Activated CD8-positive, alpha-beta memory T cell treated with anti-CD3 and anti-CD28 coated beads for 48 hours (primary cell): Measurements from ENCODE around the gene YPEL1.

ENCODE experiments used
- DNase-seq, 3 experiments: peaks; one replicate each; pipeline ENCODE4 v3.0.0-alpha.2; 2020; ENCODE audit warnings: low read depth in 2 of 3, low spot score in 2 of 3

The YPEL1 gene, protein sequence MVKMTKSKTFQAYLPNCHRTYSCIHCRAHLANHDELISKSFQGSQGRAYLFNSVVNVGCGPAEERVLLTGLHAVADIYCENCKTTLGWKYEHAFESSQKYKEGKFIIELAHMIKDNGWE

DNA sequence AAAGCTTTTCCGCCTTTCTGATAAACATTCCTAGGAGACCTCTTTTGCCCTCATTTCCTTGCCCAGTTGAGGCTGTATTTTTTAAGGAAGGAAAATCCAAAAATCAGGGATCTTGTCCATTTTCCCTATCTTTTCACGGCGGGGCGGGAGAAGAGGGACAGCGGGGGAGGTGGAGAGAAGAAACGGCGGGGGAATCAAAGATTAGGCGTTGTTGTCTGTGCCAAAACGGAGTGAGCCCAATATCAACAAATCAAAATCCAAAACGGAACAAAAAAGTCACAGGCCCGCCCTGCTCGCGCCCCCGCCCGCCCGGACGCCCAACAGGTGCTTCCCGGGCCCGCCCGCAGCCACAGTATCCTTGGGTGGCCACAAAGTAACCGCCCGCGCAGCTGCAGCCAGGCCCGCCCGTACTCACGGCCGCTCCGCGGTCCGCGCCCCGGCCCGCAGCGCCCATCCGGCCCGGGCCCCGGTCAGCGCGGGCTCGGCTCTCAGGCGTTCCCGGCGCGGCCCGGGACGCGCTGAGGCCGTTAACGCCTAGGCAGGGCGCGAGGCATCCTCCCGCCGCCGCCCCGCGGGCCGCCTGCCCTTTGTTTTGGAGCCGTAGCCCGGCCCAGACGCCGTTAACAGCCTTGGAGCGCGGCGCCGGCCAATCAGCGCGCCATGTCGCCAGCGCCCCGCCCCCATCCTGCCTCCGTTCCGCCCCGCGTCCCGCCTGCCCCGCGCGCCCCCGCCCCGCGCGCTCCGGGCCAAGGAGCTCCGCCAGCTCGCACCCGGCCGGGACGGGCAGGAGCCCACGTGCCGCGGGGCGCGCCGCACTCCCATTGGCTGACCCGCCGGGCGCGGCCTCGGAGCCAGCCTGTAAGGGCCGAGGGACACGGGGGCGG lies at the start of gene YPEL1:
YPEL1 (minus strand) TSS at position 595 of the 884 bp plus-strand sequence. CDS start 25,050 bp downstream, outside the sequence.
- peak; percentile 75 to 89 (median 84) for DNase-seq

DNA sequence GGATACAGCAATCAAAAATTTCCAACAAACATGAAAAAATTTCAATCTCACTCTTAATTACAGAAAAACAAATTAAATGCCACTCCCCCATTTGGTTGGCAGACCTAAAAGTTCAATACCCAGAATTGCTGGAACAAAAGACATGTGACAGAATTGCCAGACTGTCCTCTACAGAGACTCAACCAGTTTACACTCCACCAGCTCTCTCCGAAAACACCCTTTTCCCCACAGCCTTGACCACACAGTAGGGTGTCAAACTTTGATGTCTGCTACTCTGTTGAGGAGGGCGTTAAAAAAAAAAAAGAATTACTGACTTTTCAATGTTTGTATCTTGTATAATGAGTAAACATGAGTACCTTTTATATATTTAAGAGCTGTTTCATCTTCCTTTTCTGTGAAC lies 44.7 kb upstream of the YPEL1 start:
- no peak for DNase-seq

DNA sequence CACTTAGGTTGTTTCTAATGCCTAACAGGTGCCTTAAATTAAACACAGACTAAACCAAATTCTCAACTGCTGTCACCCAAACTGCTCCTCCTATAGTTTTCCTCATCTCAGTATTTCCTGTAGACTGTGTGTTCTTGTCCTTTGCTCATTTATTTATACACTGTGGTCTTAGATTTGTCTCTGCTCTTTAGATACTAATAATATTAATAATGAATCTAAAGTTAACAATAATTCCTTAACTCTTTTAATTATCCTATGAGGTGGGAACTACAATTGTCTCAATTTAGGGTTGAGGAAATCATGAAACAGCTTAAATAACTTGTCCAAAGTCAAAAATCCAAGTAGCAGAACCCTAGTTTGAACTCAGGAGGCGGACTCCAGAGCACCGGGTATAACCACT lies 43.9 kb upstream of the YPEL1 start:
- no peak for DNase-seq

DNA sequence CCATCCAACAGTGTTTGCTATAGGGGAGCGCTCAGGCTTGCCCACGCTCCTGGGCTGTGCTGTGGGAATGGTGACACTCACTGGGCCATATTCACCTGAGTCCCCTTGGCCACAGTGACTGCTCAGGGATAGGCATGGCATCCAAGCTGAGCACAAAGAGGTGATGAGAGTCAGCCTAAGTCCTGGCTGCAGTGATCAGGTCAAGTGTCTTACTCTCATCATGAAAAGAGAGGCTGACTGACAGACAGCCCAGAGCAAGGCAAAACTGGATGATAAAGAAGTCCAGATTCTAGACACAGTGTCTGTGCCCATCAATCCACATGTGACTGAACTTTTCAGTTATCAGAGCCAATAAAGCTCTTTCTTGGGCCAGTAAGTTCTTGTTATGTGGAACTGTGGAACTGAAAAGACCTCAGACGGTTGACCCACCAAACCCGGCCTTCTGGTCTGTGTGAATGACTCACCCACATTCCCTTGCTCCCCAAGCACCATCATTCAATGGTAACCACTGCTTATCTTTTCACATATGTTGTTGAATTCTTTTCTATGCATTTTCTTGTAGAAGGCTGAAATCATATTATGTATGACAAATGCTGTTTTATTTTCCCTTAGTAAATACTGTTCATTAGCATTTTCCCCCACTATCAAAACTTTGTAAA lies 43.2 kb upstream of the YPEL1 start:
- no peak for DNase-seq

DNA sequence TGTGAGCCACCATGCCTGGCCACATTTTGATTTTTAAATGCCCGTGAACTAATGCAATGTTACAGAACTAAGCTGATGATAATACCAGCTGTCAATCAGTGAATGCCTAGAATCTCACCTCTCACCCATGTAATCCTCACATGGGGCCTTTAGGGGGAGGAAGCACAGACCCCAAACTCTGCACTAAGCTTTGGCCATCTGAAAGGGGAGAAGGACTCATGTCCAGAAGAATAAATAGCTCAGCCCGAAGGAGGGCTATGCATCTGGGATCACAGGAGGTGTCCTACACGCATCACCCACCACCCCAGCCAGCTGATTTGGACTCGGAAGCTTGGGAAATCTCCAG lies 36.0 kb upstream of the YPEL1 start:
- DNase-seq: no peak

DNA sequence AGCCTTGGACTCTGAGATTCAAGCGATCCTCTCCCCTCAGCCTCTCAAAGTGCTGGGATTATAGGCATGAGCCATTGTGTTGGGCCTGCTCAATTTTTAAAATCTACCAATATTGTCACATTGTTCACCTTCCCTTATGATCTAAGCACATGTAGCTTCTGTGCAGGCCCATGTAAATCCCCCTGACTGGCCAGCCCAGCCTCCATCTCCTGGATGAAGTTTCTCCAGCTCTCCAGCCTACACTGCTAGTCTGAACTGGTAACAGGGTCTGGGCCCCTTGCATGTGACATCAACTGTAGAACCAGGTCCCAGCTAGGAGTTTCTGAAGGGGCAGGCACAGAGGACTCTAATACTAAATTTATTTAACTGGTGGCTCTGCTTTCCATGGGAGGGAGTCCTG lies 32.8 kb upstream of the YPEL1 start:
- DNase-seq: no peak

DNA sequence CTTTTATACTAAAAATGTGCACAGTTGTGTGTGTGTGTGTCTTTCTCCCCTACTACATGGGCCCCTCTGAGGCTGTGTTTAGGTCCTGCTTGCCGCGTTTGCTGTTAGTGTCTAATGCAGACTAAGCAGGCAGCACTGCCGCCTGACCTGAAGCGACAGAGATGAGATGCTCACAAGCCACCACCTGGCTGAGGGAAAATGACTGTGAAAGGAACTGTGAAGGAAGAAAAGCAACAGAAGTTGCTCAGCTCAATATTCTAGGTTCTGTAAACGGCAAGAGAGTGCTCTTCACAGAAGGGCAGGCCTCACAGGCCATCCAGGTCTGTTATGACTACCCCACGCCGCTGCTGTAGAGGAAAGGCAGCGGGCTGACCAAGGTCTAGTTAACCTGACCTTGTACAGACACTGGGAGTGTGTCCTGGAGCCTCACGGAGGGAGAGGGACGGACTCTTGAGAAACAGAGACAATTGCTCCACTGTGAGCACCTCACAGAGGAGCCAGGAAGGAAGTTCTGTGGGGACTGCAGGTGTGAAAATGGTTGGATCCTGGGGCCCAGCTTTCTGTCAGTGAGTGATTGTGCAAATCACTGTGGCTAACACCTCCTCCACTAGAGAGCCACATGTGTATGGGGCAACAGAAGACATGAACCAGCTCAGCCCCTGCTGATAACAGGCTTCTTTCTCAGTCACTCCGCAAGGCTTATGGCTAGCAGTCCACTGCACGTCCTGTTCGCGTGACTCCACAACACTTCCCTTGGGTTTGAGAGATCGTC lies 31.3 kb upstream of the YPEL1 start:
- DNase-seq: peak; percentile 41 to 58 (median 43)

DNA sequence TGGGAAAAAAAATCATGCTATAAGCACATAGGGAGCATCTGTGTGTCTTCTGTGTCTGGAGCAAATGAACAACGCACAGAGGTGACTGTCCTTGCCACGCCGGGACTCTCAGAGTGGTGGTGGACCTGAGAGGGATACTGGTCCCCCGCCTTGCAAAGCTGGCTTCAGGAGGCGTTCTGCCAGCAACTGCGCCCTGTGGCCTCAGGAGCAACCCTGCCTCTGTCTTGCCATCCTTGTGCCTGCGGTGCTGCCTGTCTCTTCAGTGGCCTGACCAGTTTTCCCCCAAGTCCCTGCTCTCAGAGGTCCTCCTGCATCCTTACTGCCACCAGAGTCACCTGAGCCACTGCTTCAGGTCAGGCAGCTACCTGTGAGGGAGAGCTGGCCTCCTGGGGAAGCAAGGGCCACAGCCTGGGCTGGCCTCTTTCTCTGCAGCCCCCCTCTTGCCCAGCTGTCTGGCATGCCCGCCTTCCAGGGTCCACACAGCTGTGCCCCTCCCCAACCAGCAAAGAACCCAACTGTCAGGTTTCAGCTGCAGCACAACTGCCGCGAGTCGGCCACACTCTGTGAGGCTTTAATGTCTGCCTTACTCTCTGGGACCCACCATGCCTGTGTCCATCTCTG lies 30.4 kb upstream of the YPEL1 start:
- no peak for DNase-seq

DNA sequence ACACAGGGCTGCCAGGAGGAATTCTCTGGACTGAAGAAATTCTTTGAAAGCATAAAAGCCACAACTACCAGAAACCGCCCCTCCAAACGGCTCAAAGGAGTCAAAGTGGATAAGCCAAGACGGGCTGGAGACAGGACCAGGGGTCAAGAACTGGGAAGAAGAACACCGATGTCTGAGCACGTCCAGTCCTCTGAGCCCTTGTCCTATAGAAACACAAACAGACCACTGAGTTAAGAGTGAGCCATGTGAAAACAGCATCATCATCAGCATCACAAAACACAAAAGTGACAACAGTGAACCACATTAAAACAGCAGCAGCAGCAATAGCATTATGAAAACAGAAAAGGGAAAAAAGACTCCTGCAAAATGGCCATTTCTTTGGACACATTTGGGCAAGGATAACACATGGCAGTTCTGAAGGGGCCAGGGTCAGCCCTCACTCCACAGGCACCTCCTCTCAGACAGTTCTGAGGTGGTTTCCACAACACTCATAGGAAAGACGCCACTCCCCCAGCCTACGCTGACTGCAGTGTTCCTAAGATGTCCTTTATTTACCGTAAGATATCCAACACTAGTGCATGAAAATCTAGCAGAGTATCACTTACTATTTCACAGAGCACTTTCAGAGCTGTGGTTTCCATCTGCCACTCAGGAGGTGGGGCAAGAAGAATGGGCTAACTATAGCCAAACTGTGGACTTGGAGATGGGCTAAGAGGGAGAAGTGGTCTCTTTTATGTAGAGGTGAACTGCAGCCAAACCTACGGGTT lies 28.6 kb upstream of the YPEL1 start:
- no peak for DNase-seq

DNA sequence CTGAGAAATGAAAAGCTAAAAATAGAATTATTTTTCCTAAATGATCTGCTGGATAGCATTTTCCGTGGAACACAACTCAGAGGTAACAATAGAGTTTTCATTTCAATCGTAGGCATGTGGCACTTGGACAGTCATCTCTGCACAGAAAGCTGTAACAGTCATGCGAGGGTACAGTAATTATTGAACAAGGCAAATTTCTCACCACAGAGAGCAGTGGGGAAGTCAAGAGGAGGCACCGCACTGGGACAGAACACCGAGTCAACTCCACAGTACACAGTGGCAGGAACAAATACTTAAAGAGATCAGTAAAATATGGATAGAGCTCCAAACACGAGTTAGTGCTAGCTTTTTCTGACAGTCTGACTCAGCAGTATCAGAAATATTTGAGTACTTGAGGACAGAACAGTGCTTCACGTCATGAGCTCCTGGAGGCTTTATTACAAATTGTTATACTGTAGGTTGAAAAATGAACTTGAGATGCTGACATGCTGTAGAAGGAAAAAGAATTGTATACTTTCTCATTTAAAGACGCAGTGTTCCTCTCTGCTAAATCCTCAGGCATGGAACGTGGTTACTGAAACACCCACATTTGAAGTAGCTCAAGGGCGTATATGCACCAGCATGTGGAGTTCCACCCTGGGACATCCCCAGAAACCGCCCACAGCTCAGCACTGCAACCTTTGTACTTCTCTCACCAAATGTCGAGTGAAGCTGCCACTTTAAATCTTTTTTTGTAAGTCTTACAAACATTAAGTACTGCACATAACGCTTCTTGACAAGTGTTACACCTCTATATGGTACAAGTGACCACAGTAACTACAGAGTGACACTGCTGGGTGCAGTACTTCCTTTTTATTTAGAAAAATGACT lies 27.4 kb upstream of the YPEL1 start:
- DNase-seq: peak in 1 of 3 experiments; percentile 30

DNA sequence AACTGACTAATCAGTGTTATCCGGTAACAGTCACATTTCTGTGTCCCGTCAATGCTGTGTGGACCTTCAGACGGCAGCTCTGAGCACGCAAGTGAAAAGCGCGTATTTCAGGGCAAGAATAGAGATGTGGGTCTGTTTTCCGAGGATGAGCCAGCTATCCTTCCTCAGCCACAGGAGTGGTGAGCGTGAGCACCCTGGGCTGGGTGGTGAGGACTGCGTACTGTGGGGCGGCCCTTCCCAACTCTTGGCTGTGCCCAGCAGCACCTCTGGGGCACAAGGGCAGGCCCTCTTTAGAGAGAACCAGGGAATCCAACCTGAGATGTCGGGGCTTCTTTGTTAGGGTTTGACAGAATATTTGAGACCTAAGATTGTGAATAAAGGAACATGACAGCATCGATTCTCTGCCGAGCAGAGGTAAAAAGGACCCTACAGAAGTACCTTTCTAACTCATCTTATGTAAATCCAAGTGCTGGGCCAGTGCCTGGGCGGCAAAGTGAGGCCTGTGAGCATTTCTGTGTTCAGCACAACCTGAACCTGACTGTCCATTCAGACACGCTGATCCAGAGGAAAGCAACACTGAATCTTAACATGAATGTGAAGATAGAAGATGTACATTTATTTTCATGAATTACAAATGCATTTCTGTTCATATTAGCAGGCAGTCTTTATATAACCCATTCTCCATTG lies 26.5 kb upstream of the YPEL1 start:
- no peak for DNase-seq

DNA sequence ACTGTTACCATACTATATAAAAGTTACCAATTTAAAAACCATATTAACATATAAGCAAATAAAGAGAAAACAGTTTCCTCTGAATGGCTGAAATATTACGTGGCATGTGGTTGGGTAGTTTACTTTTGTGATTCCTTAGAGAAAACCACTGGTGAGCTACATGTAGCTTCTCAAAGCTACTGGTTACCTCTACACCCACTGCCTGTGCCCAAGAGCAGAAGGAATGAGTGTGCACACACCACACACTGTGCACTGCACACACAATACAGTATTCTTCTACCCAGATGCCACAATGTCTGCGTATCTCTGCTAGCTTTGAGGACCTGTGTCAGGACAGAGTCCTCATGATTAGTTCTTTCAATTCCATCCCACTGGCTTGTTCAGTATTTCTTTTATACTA lies 25.5 kb upstream of the YPEL1 start:
- DNase-seq: no peak

DNA sequence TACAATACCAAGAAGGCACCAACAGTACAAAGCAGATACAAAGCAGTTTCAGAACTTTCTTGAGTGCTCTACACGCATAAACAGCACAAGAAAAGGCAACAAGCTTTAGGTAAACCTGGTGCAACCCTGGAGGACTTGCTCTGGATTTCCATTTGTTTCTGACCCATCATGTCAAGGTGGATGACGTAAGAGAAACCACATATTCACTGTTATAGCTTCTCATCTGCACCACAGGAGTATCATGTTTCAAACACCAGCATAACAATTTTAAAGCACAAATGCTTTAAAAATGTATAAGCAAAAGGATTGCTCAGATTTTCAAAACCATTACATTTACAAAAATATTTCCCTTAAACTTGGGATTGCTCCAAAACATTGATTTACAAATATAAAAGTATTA lies 25.0 kb upstream of the YPEL1 start:
- no peak for DNase-seq

DNA sequence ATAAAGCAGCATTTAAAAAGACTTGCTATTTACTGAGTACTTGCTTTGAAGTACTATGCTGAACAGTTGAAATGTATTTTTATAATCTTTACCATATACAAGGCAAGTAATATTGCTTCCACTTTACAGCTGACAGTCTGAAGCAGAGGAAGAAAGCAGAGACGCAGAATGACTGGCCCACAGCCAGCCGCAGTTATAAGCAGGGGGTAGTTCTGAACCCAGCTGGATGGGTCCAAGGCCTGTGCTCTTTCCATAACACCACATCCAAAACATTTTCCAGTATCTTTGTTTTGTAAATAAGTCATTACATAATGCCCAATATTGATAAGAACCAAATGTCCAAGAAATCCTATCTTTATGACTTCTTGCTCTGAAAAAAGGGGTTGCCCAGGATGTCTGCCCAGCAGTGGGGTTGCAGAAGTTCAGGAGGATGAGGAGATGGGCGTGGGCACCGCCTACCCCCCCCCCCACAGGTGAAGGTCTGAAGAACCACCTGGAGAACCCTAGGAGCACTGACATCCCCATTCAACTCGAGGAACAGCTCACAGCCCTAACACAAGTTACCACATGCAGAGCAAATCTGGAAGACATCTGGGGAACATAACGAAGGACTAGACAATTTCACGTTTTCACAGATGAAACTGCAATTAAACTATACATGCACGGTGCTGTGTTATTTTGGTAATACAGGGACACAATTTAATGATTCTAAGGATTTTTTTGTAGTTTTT lies 24.2 kb upstream of the YPEL1 start:
- DNase-seq: no peak

DNA sequence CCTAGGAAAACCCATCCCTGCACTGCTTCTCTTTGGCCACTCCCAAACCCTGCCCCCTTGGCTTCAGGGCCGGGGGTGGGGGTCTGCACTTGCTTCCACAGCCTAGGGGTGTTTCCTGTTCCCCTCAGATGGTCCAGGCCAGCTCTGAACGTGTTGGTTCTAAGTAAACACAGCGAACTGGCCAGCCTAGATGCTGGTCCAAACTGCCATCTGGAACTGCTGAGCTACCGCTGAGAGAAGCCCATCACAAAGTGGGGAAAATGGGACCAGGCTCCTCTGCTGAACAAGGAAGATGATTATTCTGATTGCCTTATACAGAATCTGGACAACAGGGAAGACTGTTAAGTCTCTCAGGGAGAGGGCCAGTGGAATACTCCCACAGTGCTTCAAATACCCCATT lies 23.5 kb upstream of the YPEL1 start:
- no peak for DNase-seq

DNA sequence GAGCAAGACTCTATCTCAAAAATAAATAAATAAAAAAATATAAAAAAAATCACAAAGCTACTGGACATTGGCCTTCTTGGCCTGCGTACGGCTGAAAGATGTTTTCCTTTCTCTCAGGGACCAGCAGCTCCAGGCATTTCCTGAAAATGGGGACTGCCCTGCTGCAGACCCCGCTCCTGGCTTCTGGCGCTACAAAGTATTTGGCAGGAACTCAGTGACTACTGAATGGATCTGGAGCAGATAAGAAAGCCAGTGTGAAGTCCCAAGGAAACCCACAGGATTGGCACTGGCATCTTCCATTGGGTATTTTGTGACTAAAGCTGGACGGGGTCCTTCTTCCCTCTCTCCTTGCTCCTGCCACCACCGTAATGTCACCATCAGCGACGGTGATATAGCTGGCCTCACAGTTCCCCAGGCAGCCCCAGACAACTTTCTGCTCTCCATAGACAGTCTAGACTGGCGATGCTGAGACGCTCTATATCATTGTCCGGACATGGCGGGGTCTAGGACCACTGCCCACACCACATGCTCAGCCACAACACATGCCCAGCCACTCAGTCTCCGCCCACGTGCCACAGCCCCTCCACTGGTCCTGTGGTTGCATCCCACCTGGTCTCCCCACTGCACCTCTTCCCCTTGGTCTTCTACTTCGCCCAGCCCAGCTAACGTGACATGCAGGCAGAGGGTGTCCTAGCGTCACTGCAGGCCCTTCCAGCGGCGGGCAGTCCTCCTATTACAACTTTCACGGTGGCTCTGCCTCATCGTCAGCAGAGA lies 22.7 kb upstream of the YPEL1 start:
- no peak for DNase-seq

DNA sequence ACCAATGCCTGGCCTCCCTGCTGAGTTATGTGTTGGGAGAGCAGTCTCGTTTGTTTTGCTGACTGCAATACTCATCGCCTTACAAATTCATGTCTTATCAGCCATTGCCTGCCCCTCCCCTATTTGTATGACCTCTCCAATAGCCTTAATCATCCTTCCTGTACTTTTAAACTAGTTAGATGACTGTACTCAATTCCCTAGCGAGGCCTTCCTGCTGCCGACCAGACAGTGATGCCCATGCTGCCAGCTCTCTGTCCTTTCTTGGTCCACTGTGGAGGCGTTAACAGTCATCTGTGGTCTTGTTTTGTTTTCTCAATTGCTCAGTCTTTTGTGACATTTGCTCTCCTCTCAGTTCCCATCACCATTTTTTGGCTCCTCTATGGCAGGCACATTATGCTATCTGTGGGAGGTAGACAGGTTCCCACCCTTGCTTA lies 20.3 kb upstream of the YPEL1 start:
- DNase-seq: no peak
